ENCODE results near the gene SRXN1. TPM values are rescaled to one million over a fixed set of nuclear protein-coding genes. Genes with fewer than 3 reads are reported as not detected.

Gene SRXN1
- total and polyA plus RNA-seq, 9 of the 15 experiments (the other 6 are each of a cell fraction or from before 2014, with no cell fraction given), result 6.8 to 36.4 (median 21.6) TPM

- BruUV-seq (replicated peaks), result no TSS peak
- Histone ChIP-seq H3K79me2 (ENCODE audit: control insufficient read depth, insufficient read depth, low read length) (no peaks in the 10 kb centered on the region), H3K9me1 (ENCODE audit: control insufficient read depth, insufficient read depth, low read length) (no peaks in the 10 kb centered on the region), H3K4me2 (ENCODE audit: insufficient read depth, low read length) (no peak overlapping the region), H3K4me1 (replicated peaks in 1 of 2; ENCODE audit: control insufficient read depth in 2 of 2, insufficient read depth in 2 of 2, low read length in 2 of 2) (peaks cover 7 to 27% of the 10 kb centered on the region in 2 experiments; a peak in 4 of 5 replicates), H3K27me3 (ENCODE audit: control insufficient read depth in 2 of 2, insufficient read depth in 2 of 2, low read length in 2 of 2) (no peaks in the 10 kb centered on the region), H2AFZ (ENCODE audit: low read depth, low read length) (no peak overlapping the region), H3K36me3 (ENCODE audit: control insufficient read depth, insufficient read depth, low read length) (no peaks in the 10 kb centered on the region), H3K9ac (ENCODE audit: insufficient read depth in 1 of 2, low read depth in 2 of 2, low read length in 2 of 2) (peak overlapping the region in 1 of 2 experiments; percentile 35; a peak in 1 of 4 replicates), H3K27ac (ENCODE audit: extremely low read depth, low read depth, low read length) (no peak overlapping the region), H3K9me3 (replicated peaks; ENCODE audit: control insufficient read depth, insufficient read depth, low read depth, low read length) (no peaks in the 10 kb centered on the region), H4K20me1 (replicated peaks; ENCODE audit: control insufficient read depth, insufficient read depth, low read length) (no peaks in the 10 kb centered on the region), H3K4me3 (no peak overlapping the region)
- 46% methylated on average over 5 of the region's 6 CpGs for WGBS (ENCODE audit: insufficient coverage, low coverage, missing lambda C conversion rate)
- ChIA-PET CTCF (ENCODE audit: low intra/inter-chr PET ratio) (no interaction called here), POLR2A (interaction anchor here (1.8 kb wide), 1 partner anchor 12 kb away, joined by 7 read pairs; no protein-coding TSS in a partner anchor)
- in situ Hi-C loops (cut with MboI), result no loop called here
- FAIRE-seq (no peak), ATAC-seq (no peak), DNase-seq (ENCODE audit: extremely low read depth in 1 of 4, low spot score in 3 of 4) (no peak)
- intact Hi-C loops (cut with micrococcal nuclease), result no loop called here
- TF ChIP-seq ZNF436 (CRISPR knock-in tag; IDR thresholded peaks at IDR 0.05), result no peak
- no peak for TF ChIP-seq ZNF778 (CRISPR knock-in tag; IDR thresholded peaks at IDR 0.05)
- TF ChIP-seq ZNF395 (CRISPR knock-in tag; IDR thresholded peaks at IDR 0.05), result no peak
- TF ChIP-seq NONO (IDR thresholded peaks at IDR 0.05; ENCODE audit: low read depth in 2 of 2, low read length in 1 of 2), result no peak
- TF ChIP-seq CEBPG (CRISPR knock-in tag; IDR thresholded peaks at IDR 0.05), result no peak
- no peak for TF ChIP-seq CEBPG (tag; conservative IDR thresholded peaks at IDR 0.05 in 1 of 2, IDR thresholded peaks at IDR 0.05 in 1 of 2)
- no peak for TF ChIP-seq MLX (CRISPR knock-in tag; conservative IDR thresholded peaks at IDR 0.05)
- TF ChIP-seq COPS2 (conservative IDR thresholded peaks at IDR 0.05), result no peak
- TF ChIP-seq ZBTB1 (CRISPR knock-in tag; IDR thresholded peaks at IDR 0.05; ENCODE audit: borderline replicate concordance, low read depth), result no peak
- TF ChIP-seq, protein P1, sequence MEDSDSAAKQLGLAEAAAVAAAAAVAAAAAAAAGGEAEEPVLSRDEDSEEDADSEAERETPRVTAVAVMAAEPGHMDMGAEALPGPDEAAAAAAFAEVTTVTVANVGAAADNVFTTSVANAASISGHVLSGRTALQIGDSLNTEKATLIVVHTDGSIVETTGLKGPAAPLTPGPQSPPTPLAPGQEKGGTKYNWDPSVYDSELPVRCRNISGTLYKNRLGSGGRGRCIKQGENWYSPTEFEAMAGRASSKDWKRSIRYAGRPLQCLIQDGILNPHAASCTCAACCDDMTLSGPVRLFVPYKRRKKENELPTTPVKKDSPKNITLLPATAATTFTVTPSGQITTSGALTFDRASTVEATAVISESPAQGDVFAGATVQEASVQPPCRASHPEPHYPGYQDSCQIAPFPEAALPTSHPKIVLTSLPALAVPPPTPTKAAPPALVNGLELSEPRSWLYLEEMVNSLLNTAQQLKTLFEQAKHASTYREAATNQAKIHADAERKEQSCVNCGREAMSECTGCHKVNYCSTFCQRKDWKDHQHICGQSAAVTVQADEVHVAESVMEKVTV (CRISPR knock-in tag; IDR thresholded peaks at IDR 0.05), result no peak
- no peak for TF ChIP-seq ZHX1 (conservative IDR thresholded peaks at IDR 0.05; ENCODE audit: low read length)
- no peak for TF ChIP-seq E2F1 (CRISPR knock-in tag; IDR thresholded peaks at IDR 0.05)
- TF ChIP-seq TCFL5 (CRISPR knock-in tag; conservative IDR thresholded peaks at IDR 0.05), result no peak
- TF ChIP-seq ZC3H11A (IDR thresholded peaks at IDR 0.05; ENCODE audit: low read depth, low read length), result no peak
- no peak for TF ChIP-seq GATAD2A (IDR thresholded peaks at IDR 0.05)
Observed at GRCh38 chr20:699342-699741, 46.3 kb upstream of the SRXN1 start.

Data from K562 (cell line).